GM12878 (cell line): Measurements from ENCODE around the gene PCK1. TPM values are rescaled to one million over a fixed set of nuclear protein-coding genes. Genes with fewer than 3 reads are reported as not detected.

ENCODE experiments used
- ATAC-seq: fragments of 200-7000 bp; cut with Tn5 transposase; 3 replicates; pipeline ENCODE4 v1.9.1; 2020; ENCODE audit warnings: mild to moderate bottlenecking, moderate library complexity
- BruUV-seq: library from RNA; stranded (reverse); fragments of 400-500 nt; replicated peaks from 2 replicates; lab custom pipeline; 2021; lab: Mats Ljungman, UMichigan
- CTCF ChIA-PET: fragments of 300-600 bp; sonication (Branson Sonifier 250); formaldehyde crosslinking; extraction: SDS; loops from one replicate; lab custom pipeline; 2021; ENCODE audit warnings: inconsistent platforms; lab: Yijun Ruan, JAX
- POLR2A ChIA-PET: fragments of 350-600 bp; formaldehyde crosslinking; extraction: SDS; loops from one replicate; lab custom pipeline; 2021; ENCODE audit warnings: inconsistent platforms; lab: Charles Lee
- RAD21 ChIA-PET: fragments of 300-600 bp; sonication (Branson Sonifier 250); formaldehyde crosslinking; loops from one replicate; lab custom pipeline; 2023; ENCODE audit warnings: antibody characterized with exemption; ENCODE audit not compliant: unreplicated experiment; lab: Charles Lee
- SMC1A ChIA-PET: fragments of 300-600 bp; sonication (Branson Sonifier 250); formaldehyde crosslinking; loops from one replicate; lab custom pipeline; 2023; ENCODE audit not compliant: unreplicated experiment, uncharacterized antibody; lab: Charles Lee
- DNase-seq: peaks from one replicate; pipeline ENCODE4 v3.0.0-alpha.2; 2011; ENCODE audit warnings: low read depth, low spot score
- FAIRE-seq: peaks from 3 replicates; lab custom pipeline; 2011; peaks lifted over from hg19 to GRCh38; lab: Jason Lieb, UNC
- H2AFZ ChIP-seq: 2 replicates; pipeline ENCODE4 v1.6.0; 2011; ENCODE audit warnings: low read depth, low read length, control low read depth; ENCODE audit not compliant: control insufficient read depth
- H3K27ac ChIP-seq: 2 replicates; pipeline ENCODE4 v1.5.1; 2011; ENCODE audit warnings: control low read depth; ENCODE audit not compliant: control insufficient read depth, insufficient read depth
- H3K27me3 ChIP-seq, 2 experiments: replicated peaks in 1 of 2; 2 replicates each; pipeline versions ENCODE4 v1.6.0 to v1.6.1; 2011; ENCODE audit warnings: low read length in 1 of 2; ENCODE audit not compliant: control insufficient read depth in 2 of 2, insufficient read depth in 2 of 2
- H3K36me3 ChIP-seq, 2 experiments: 2 replicates each; pipeline ENCODE4 v1.5.1; 2011; ENCODE audit warnings: low read length in 1 of 2; ENCODE audit not compliant: control insufficient read depth in 2 of 2, insufficient read depth in 2 of 2
- H3K4me1 ChIP-seq: 2 replicates; pipeline ENCODE4 v1.6.1; 2011; ENCODE audit warnings: mild to moderate bottlenecking, low read length, moderate library complexity, mixed read lengths; ENCODE audit not compliant: control insufficient read depth, insufficient read depth
- H3K4me2 ChIP-seq: 2 replicates; pipeline ENCODE4 v1.6.0; 2011; ENCODE audit warnings: control low read depth; ENCODE audit not compliant: control insufficient read depth, insufficient read depth
- H3K4me3 ChIP-seq: fragments of 200-600 bp; sonication (generic); 2 replicates; pipeline ENCODE4 v1.5.1; 2016
- H3K79me2 ChIP-seq: 2 replicates; pipeline ENCODE4 v1.6.0; 2011; ENCODE audit warnings: low read length; ENCODE audit not compliant: control insufficient read depth, insufficient read depth
- H3K9ac ChIP-seq: 2 replicates; pipeline ENCODE4 v1.8.0; 2011; ENCODE audit warnings: low read length, control low read depth, mixed read lengths; ENCODE audit not compliant: control insufficient read depth, insufficient read depth
- H3K9me3 ChIP-seq: replicated peaks from 3 replicates; pipeline ENCODE4 v1.5.1; 2011; ENCODE audit warnings: mild to moderate bottlenecking, low read length; ENCODE audit not compliant: control insufficient read depth, insufficient read depth
- H4K20me1 ChIP-seq: 2 replicates; pipeline ENCODE4 v1.6.0; 2011; ENCODE audit not compliant: control insufficient read depth, insufficient read depth
- ATF2 ChIP-seq: IDR thresholded peaks from 2 replicates; pipeline ENCODE4 v1.6.1; 2012; ENCODE audit warnings: low read length, inconsistent platforms
- MTA3 ChIP-seq: IDR thresholded peaks from 2 replicates; pipeline ENCODE4 v1.6.1; 2012; ENCODE audit warnings: low read length, inconsistent platforms, borderline replicate concordance
- RB1 ChIP-seq: fragments of 450-650 bp; formaldehyde crosslinking; IDR thresholded peaks from 2 replicates; pipeline ENCODE4 v1.6.1; 2017; ENCODE audit warnings: mild to moderate bottlenecking, borderline replicate concordance
- RUNX3 ChIP-seq: IDR thresholded peaks from 2 replicates; pipeline ENCODE4 v1.6.1; 2012; ENCODE audit warnings: low read length, inconsistent platforms
- SMARCA5 ChIP-seq: fragments of 450-650 bp; IDR thresholded peaks from 2 replicates; pipeline ENCODE4 v1.6.1; 2017; ENCODE audit warnings: mild to moderate bottlenecking
- TCF12 ChIP-seq: IDR thresholded peaks from 2 replicates; pipeline ENCODE4 v1.6.1; 2011; ENCODE audit warnings: low read depth, mild to moderate bottlenecking, low read length
- ZNF24 ChIP-seq: fragments of 450-650 bp; IDR thresholded peaks from 2 replicates; pipeline ENCODE4 v1.6.1; 2017; ENCODE audit warnings: antibody characterized with exemption, mild to moderate bottlenecking
- ZNF274 ChIP-seq: IDR thresholded peaks from one replicate; pipeline ENCODE4 v1.8.0; 2011; ENCODE audit not compliant: insufficient read length, insufficient read depth
- WGBS: methylation state at CpG from one replicate; pipeline ENCODE4 v1.1.6; 2016; ENCODE audit warnings: low lambda C conversion rate; ENCODE audit not compliant: insufficient replicate concordance, insufficient coverage; ENCODE audit errors: missing lambda C conversion rate; 5-methylcytosine and 5-hydroxymethylcytosine counted together
- in situ Hi-C: fragments of 300-500 bp; cut with MboI; formaldehyde crosslinking; loops from 9 replicates; pipeline ENCODE4 v1.14.3; 2018; ENCODE audit warnings: mixed read lengths
- intact Hi-C: fragments of 100-400 bp; cut with micrococcal nuclease; formaldehyde crosslinking; loops from one replicate; pipeline ENCODE4 v1.14.2; 2022; ENCODE audit not compliant: unreplicated experiment
- polyA plus RNA-seq, 11 experiments: library from polyadenylated mRNA; depleted of rRNA in 4 of 11; unstranded in 6 of 11; stranded (reverse) in 5 of 11; fragments of >200 nt; fragmentation: Nextera tagmentation in 4 of 11; fragmentation: Illumina TruSeq in 1 of 11; extraction: Ambion mirVana in 4 of 11; extraction: Trizol in 1 of 11; gene quantifications; 1 replicate in 1 of 11; 2 replicates in 10 of 11; pipeline versions ENCODE4 v1.2.1 to v1.2.3, GENCODE V29; 2011 to 2016; ENCODE audit warnings: inconsistent platforms in 2 of 11, missing spikeins in 2 of 11, low read depth in 1 of 11
- total RNA-seq, 4 experiments: library from RNA; depleted of rRNA in 3 of 4; stranded (reverse); fragments of >200 nt in 3 of 4; fragmentation: Illumina TruSeq in 1 of 4; extraction: Trizol in 1 of 4; gene quantifications; 2 replicates each; pipeline versions ENCODE4 v1.2.1 to v1.2.3, GENCODE V29; 2013 to 2021
- TF ChIP-seq, protein P1 (sequence below): fragments of 450-650 bp; IDR thresholded peaks from 2 replicates; pipeline ENCODE4 v1.6.1; 2017; ENCODE audit warnings: mild to moderate bottlenecking
- TF ChIP-seq, protein P2 (sequence below): fragments of 450-650 bp; IDR thresholded peaks from 2 replicates; pipeline ENCODE4 v1.6.1; 2017; ENCODE audit warnings: antibody characterized with exemption, mild to moderate bottlenecking, moderate library complexity
- TF ChIP-seq, protein P3 (sequence below): IDR thresholded peaks from 2 replicates; pipeline ENCODE4 v1.6.1; 2011; ENCODE audit warnings: low read depth, mild to moderate bottlenecking, low read length, moderate library complexity, borderline replicate concordance; ENCODE audit errors: extremely low read depth

The PCK1 gene
- total and polyA plus RNA-seq, 10 of the 15 experiments (the other 5 are each of a cell fraction or from before 2014, with no cell fraction given): 0.02 to 0.33 (median 0.09) TPM; not detected in 5

GRCh38 chr20:57600320-57601210 lies 39.7 kb downstream of the PCK1 start:
- 26% methylated on average over 12 of the region's 13 CpGs for WGBS
- Histone ChIP-seq H3K4me1 (peaks cover 12% of the 10 kb centered on the region), H3K36me3 (no peaks in the 10 kb centered on the region), H4K20me1 (no peaks in the 10 kb centered on the region), H3K79me2 (no peaks in the 10 kb centered on the region), H3K4me3 (no peak overlapping the region), H3K9me3 (no peaks in the 10 kb centered on the region; the same call in 2 of the 3 replicates), H3K27me3 (no peaks in the 10 kb centered on the region; a peak in 1 of 4 replicates), H2AFZ (no peak overlapping the region), H3K4me2 (no peak overlapping the region), H3K27ac (no peak overlapping the region), H3K9ac (no peak overlapping the region)
- intact Hi-C loops (no loop called here), in situ Hi-C loops (no loop called here)
- ChIA-PET POLR2A (interaction anchor here (0.7 kb wide), 1 partner anchor 1241 kb away, joined by 6 read pairs; no protein-coding TSS in a partner anchor), RAD21 (interaction anchor here (0.7 to 1.6 kb wide), 4 partner anchors 20 to 788 kb away, joined by 3 to 5 read pairs (median 4); partner anchors contain the start of gene ZBP1), CTCF (interaction anchor here (0.5 to 3.2 kb wide), 8 partner anchors 18 to 579 kb away, joined by 3 to 14 read pairs (median 4); partner anchors contain the start of gene ZBP1), SMC1A (interaction anchor here (0.6 to 1.0 kb wide), 2 partner anchors 42 to 385 kb away, joined by 3 read pairs; no protein-coding TSS in a partner anchor)
- peak; percentile 75 for FAIRE-seq
- no TSS peak for BruUV-seq
- peak; percentile 68 for ATAC-seq
- DNase-seq: no peak
- TF ChIP-seq, protein P1, sequence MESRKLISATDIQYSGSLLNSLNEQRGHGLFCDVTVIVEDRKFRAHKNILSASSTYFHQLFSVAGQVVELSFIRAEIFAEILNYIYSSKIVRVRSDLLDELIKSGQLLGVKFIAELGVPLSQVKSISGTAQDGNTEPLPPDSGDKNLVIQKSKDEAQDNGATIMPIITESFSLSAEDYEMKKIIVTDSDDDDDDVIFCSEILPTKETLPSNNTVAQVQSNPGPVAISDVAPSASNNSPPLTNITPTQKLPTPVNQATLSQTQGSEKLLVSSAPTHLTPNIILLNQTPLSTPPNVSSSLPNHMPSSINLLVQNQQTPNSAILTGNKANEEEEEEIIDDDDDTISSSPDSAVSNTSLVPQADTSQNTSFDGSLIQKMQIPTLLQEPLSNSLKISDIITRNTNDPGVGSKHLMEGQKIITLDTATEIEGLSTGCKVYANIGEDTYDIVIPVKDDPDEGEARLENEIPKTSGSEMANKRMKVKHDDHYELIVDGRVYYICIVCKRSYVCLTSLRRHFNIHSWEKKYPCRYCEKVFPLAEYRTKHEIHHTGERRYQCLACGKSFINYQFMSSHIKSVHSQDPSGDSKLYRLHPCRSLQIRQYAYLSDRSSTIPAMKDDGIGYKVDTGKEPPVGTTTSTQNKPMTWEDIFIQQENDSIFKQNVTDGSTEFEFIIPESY: no peak
- TF ChIP-seq SMARCA5 (no peak), ZNF24 (no peak), MTA3 (no peak), RUNX3 (peak; percentile 42), ZNF274 (no peak), TCF12 (0 out of 2 replicates have a peak, but pooled peaks have one; percentile 28), ATF2 (no peak), RB1 (no peak)
- TF ChIP-seq, protein P2, sequence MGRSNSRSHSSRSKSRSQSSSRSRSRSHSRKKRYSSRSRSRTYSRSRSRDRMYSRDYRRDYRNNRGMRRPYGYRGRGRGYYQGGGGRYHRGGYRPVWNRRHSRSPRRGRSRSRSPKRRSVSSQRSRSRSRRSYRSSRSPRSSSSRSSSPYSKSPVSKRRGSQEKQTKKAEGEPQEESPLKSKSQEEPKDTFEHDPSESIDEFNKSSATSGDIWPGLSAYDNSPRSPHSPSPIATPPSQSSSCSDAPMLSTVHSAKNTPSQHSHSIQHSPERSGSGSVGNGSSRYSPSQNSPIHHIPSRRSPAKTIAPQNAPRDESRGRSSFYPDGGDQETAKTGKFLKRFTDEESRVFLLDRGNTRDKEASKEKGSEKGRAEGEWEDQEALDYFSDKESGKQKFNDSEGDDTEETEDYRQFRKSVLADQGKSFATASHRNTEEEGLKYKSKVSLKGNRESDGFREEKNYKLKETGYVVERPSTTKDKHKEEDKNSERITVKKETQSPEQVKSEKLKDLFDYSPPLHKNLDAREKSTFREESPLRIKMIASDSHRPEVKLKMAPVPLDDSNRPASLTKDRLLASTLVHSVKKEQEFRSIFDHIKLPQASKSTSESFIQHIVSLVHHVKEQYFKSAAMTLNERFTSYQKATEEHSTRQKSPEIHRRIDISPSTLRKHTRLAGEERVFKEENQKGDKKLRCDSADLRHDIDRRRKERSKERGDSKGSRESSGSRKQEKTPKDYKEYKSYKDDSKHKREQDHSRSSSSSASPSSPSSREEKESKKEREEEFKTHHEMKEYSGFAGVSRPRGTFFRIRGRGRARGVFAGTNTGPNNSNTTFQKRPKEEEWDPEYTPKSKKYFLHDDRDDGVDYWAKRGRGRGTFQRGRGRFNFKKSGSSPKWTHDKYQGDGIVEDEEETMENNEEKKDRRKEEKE: no peak
- TF ChIP-seq, protein P3, sequence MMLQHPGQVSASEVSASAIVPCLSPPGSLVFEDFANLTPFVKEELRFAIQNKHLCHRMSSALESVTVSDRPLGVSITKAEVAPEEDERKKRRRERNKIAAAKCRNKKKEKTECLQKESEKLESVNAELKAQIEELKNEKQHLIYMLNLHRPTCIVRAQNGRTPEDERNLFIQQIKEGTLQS: no peak
